ENCODE results near the gene CDH4.

Gene CDH4

GRCh38 chr20:61746147-61746646 is 494.1 kb downstream of the CDH4 start:
- no peak for DNase-seq

- no peak for DNase-seq
Measured at GRCh38 chr20:61746781-61747180, 494.7 kb downstream of the CDH4 start.

DNA sequence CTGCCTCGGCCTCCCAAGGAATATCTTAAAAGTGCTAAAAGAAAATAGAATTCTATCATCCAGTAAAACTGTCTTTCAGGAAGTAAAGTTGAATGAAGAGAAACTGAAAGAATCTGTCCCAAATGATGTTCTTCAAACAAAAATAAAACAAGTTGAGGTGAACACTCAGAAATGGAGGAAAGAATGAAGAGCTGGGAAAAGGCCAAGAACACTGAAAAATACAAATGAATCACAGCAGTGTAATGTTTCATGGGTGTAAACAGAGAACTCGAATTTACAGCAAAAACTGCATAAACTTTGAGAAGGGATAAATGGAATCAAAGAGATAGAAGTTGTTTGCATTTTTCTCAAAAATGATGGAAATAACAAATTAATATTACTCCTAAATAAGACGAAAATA is 496.3 kb downstream of the CDH4 start:
- no peak for DNase-seq

DNA sequence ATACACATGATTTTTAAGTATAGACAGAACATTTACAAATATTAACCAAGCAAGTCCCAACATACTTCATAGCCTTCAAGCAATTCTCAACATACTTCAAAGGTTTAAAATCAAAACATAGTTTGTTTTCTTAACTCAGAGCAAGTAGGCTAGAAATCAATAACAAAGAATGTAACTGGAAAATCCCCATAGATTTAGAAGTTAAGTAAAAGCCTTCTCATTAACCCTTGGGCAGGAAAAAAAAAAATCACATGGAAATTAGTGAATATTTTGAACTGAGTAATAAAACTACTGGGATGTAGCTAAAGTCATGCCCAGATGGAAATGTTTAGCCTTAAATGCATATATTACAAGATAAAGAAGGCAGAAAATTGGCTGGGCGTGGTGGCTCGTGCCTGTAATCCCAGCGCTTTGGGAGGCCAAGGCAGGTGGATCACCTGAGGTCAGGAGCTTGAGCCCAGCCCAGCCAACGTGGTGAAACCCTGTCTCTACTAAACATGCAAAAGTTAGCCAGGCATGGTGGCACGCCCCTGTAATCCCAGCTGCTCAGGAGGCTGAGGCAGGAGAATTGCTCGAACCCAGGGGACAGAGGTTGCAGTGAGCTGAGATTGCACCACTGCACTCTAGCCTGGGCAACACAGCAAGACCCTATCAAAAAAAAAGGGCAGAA is 497.5 kb downstream of the CDH4 start:
- DNase-seq = no peak

- DNase-seq = no peak
Measured at GRCh38 chr20:61750093-61750492, 498.0 kb downstream of the CDH4 start.

GRCh38 chr20:61752576-61752975 is 500.5 kb downstream of the CDH4 start:
- DNase-seq = no peak

- DNase-seq = no peak
Measured at GRCh38 chr20:61753316-61753942, 501.4 kb downstream of the CDH4 start.

- DNase-seq = no peak
Measured at GRCh38 chr20:61753987-61754956, 502.2 kb downstream of the CDH4 start.

GRCh38 chr20:61754976-61755778 is 503.1 kb downstream of the CDH4 start:
- DNase-seq = no peak

- no peak for DNase-seq
Measured at GRCh38 chr20:61755971-61756845, 504.1 kb downstream of the CDH4 start.

DNA sequence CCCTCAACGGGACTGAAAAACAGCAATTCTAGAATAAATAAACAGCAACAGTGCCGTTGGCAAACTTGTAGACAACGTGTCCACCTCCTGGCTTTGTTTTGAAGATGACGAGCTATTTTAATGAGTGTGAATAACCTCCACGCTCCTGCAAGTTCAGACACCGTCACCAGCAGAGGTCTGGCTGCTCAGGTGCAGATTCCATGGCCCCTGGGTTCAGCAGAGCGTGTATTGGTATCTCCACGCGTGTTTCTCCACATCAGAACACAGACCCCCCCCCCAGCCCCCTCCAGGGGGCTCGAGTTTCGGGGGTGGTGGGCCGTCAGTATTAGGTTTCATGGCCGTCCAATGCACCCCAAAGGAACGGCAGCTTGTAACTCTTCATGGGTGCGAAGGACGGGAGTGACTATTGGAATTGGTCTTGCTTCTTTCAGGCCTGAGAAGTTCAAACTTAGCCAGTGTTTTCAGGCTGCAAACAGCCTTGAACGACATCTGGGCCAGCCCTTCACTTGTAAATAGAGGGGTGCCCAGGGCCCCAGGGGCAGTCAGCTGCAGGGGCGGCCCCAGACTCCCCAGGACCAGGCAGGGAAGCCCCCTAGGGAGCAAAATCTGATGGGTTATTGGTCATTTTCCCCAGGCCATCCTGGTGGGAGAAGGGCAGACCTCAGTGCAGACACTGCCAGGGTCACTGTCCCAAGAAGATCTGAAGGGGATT is 505.1 kb downstream of the CDH4 start:
- DNase-seq = no peak

- DNase-seq = no peak
Measured at GRCh38 chr20:61757678-61758563, 505.9 kb downstream of the CDH4 start.

- no peak for DNase-seq
Measured at GRCh38 chr20:61758564-61759200, 506.6 kb downstream of the CDH4 start.

DNA sequence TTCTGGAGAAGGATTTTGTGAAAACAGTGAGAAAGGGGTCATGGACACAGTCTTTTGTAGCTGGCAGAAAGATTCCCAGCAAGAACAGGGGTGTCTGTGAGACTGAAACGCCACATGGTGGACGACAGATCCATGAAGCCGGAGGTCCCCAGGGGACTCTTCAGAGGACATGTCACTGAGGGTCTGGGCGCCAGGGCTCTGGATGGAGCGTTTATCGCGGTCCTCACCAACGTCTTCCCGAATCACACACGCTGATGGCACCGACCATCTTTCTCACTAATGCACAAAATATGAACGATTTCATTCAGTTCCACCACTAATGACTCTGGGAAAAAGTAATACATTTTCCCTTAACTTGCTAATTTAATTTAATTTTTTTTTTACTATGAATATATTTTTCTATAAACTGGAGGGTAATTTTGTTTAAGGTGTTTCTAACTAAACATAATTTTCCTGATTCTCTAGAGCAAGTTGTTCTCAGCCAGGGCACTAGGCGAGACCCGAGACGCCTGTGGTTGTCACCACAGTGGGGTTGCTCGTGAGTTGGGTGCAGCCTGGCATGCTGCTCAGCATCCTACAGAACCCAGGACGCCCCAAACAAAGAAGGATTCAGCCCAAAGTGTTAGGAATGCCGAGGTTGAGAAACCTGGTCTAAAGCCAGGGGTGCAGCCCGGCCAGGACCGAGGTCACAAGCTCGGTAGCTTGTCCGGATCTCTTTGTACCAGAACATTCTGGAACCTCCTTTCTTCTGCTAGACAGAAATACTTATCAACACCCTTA is 507.4 kb downstream of the CDH4 start:
- DNase-seq = no peak

- DNase-seq = no peak
Measured at GRCh38 chr20:61760321-61760720, 508.3 kb downstream of the CDH4 start.

- DNase-seq = no peak
Measured at GRCh38 chr20:61760731-61761130, 508.7 kb downstream of the CDH4 start.

GRCh38 chr20:61761453-61762166 is 509.5 kb downstream of the CDH4 start:
- no peak for DNase-seq
